D721Med (cell line): ENCODE results near the gene ITGA7.

Experiments used
- DNase-seq: peaks from one replicate; pipeline ENCODE4 v3.0.0; 2011; ENCODE audit warnings: low spot score; ENCODE audit not compliant: insufficient read length
- FAIRE-seq: peaks from 2 replicates; lab custom pipeline; 2011; peaks lifted over from hg19 to GRCh38; lab: Jason Lieb, UNC
- CTCF ChIP-seq: IDR thresholded peaks from 2 replicates; pipeline ENCODE4 v1.5.1; 2012; ENCODE audit warnings: mild to moderate bottlenecking, control low read depth; ENCODE audit not compliant: insufficient read depth; ENCODE audit errors: missing control alignments

ITGA7 gene

GRCh38 chr12:55659486-55660385 lies 48.0 kb downstream of the ITGA7 start:
- DNase-seq: no peak
- peak; percentile 46 for TF ChIP-seq CTCF
- no peak for FAIRE-seq

- FAIRE-seq: no peak
These were observed 48.9 kb downstream of the ITGA7 start for GRCh38 chr12:55658635-55659391.

GRCh38 chr12:55658212-55658611 lies 49.5 kb downstream of the ITGA7 start:
- TF ChIP-seq CTCF: no peak
- DNase-seq: no peak
- FAIRE-seq: no peak

More at GRCh38 chr12:55658635-55659391, 48.9 kb downstream of the ITGA7 start:
- TF ChIP-seq CTCF: no peak
- no peak for DNase-seq

- DNase-seq (no peak), FAIRE-seq (no peak)
- TF ChIP-seq CTCF: no peak
These were observed 50.5 kb downstream of the ITGA7 start for GRCh38 chr12:55657212-55657611.

- FAIRE-seq (no peak), DNase-seq (no peak)
- TF ChIP-seq CTCF: no peak
These were observed 53.0 kb downstream of the ITGA7 start for GRCh38 chr12:55654511-55655214.

- TF ChIP-seq CTCF: no peak
- no peak for DNase-seq
- no peak for FAIRE-seq
These were observed 54.7 kb downstream of the ITGA7 start for GRCh38 chr12:55653031-55653430.
